BLaER1 (cell line): Measurements from ENCODE around the gene YPEL3.
A peak's percentile ranks its signal among the peaks of the same experiment; 100 is the strongest.

Experiments
- H3K27ac ChIP-seq: shearing (Covaris generic); formaldehyde crosslinking; 2 replicates; pipeline ENCODE4 v1.8.1; 2022
- H3K27me3 ChIP-seq: shearing (Covaris generic); formaldehyde crosslinking; 2 replicates; pipeline ENCODE4 v1.8.1; 2022
- H3K36me3 ChIP-seq: shearing (Covaris generic); formaldehyde crosslinking; 2 replicates; pipeline ENCODE4 v1.8.1; 2022
- H3K4me1 ChIP-seq: shearing (Covaris generic); formaldehyde crosslinking; 2 replicates; pipeline ENCODE4 v1.8.1; 2022
- H3K4me2 ChIP-seq: shearing (Covaris generic); formaldehyde crosslinking; 2 replicates; pipeline ENCODE4 v1.8.1; 2022
- H3K4me3 ChIP-seq: shearing (Covaris generic); formaldehyde crosslinking; 2 replicates; pipeline ENCODE4 v1.8.1; 2022
- H3K9ac ChIP-seq: shearing (Covaris generic); formaldehyde crosslinking; 2 replicates; pipeline ENCODE4 v1.8.1; 2022
- H3K9me3 ChIP-seq: shearing (Covaris generic); formaldehyde crosslinking; 2 replicates; pipeline ENCODE4 v1.8.1; 2022
- H4K20me1 ChIP-seq: shearing (Covaris generic); formaldehyde crosslinking; 2 replicates; pipeline ENCODE4 v1.8.1; 2022
- Cebpa-rat ChIP-seq: shearing (Covaris generic); IDR thresholded peaks from 2 replicates; pipeline ENCODE4 v1.8.1; 2022

The YPEL3 gene

GRCh38 chr16:30052671-30053372 is 43.2 kb downstream of the YPEL3 start:
- Histone ChIP-seq H3K36me3 (no peaks in the 10 kb centered on the region; the same call in 1 of the 2 replicates), H3K27ac (peak overlapping the region; percentile 80), H3K27me3 (no peaks in the 10 kb centered on the region), H4K20me1 (no peaks in the 10 kb centered on the region), H3K4me1 (peaks cover 34% of the 10 kb centered on the region), H3K4me2 (peak overlapping the region; percentile 99), H3K9ac (peak overlapping the region; percentile 82), H3K4me3 (peak overlapping the region; percentile 89), H3K9me3 (no peaks in the 10 kb centered on the region)
- no peak for TF ChIP-seq Cebpa-rat

DNA sequence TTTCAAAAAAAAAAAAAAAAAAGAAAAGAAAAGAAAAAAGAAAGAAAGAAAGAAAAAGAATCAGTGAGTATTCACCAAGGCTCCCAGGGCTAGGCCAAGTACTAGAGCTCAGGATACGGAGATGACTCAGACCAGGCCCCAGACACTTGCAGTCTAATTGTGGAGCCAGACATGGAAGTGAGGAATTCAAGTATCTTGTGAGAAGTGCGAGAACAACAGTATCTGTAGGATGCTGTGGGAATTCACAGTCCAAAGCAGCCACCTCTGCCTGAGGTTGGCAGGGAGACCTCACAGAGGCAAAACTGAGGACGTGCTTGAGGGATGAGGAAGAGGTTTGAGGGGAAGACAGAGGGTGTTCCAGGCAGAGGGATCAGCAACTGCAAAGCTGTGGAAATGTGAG is 44.5 kb downstream of the YPEL3 start:
- no peaks in the 10 kb centered on the region for H3K9me3 ChIP-seq
- TF ChIP-seq Cebpa-rat = no peak
- peak overlapping the region; percentile 82; the same call in 1 of the 2 replicates for H3K9ac ChIP-seq
- H3K36me3 ChIP-seq = no peaks in the 10 kb centered on the region; the same call in 1 of the 2 replicates
- no peaks in the 10 kb centered on the region for H4K20me1 ChIP-seq
- no peaks in the 10 kb centered on the region for H3K27me3 ChIP-seq
- 0 out of 2 replicates have a peak overlapping the region, but pooled peaks have one; percentile 89 for H3K4me3 ChIP-seq
- H3K4me2 ChIP-seq = peak overlapping the region; percentile 99
- H3K27ac ChIP-seq = peak overlapping the region; percentile 80; the same call in 1 of the 2 replicates
- peaks cover 40% of the 10 kb centered on the region for H3K4me1 ChIP-seq

DNA sequence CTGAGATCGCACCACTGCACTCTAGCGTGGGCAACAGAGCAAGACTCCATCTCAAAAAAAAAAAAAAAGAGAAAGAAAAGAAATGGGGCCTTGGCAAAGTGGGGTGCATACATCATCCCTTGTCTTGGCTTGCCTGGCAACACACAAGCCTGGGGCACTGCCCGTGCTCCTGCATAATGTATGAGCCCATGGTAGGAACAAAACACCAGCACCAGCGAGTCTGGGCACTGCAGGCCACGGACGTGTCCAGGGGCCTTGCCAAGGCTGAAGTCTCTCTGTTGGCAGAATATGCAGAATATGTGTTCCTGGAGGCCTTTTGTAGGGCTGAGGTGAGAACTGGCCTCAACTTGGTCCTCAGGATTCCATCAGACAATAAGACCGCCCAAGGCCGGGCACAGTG is 46.1 kb downstream of the YPEL3 start:
- Histone ChIP-seq H3K36me3 (no peaks in the 10 kb centered on the region), H3K9me3 (no peaks in the 10 kb centered on the region), H4K20me1 (no peaks in the 10 kb centered on the region), H3K4me1 (peaks cover 35% of the 10 kb centered on the region), H3K9ac (no peak overlapping the region), H3K4me2 (no peak overlapping the region), H3K27ac (no peak overlapping the region), H3K4me3 (no peak overlapping the region), H3K27me3 (no peaks in the 10 kb centered on the region)
- no peak for TF ChIP-seq Cebpa-rat

- Histone ChIP-seq H3K4me1 (peaks cover 8% of the 10 kb centered on the region), H3K4me2 (no peak overlapping the region), H3K9ac (no peak overlapping the region), H4K20me1 (no peaks in the 10 kb centered on the region), H3K27me3 (no peaks in the 10 kb centered on the region), H3K27ac (no peak overlapping the region), H3K36me3 (no peaks in the 10 kb centered on the region), H3K4me3 (no peak overlapping the region), H3K9me3 (no peaks in the 10 kb centered on the region)
- TF ChIP-seq Cebpa-rat = no peak
Measured at GRCh38 chr16:30046588-30046987, 49.4 kb downstream of the YPEL3 start.

DNA sequence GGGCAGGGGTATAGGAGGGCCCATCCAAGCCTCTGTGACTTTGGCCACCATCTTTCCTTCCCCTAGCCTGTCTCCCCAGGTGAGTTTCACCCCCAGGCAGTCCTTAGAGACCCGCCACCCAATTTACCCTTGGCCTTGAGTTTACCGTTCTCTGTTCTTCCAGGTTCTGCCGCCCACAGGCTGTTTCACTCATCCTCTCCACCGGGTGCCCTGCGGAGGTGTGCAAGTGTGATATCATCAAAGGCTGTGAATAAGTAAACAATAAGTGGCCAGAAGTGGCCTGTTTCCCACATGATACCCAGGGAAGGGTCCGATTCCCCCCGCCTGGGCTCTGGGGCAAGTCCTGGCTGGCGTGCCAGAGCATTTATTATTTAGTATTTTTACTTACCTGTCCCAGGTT is 49.8 kb downstream of the YPEL3 start:
- no peaks in the 10 kb centered on the region for H3K9me3 ChIP-seq
- no peak overlapping the region for H3K9ac ChIP-seq
- no peaks in the 10 kb centered on the region for H3K36me3 ChIP-seq
- peaks cover 6% of the 10 kb centered on the region; the same call in 1 of the 2 replicates for H3K4me1 ChIP-seq
- no peak overlapping the region for H3K27ac ChIP-seq
- no peak overlapping the region for H3K4me2 ChIP-seq
- no peak overlapping the region for H3K4me3 ChIP-seq
- TF ChIP-seq Cebpa-rat = no peak
- no peaks in the 10 kb centered on the region for H3K27me3 ChIP-seq
- H4K20me1 ChIP-seq = no peaks in the 10 kb centered on the region
